Mucosa of rectum (tissue), 2 donors: ENCODE data around the gene SULT2B1.

Experiments used
- H3K27ac ChIP-seq, 2 donors: one replicate each; pipeline ENCODE4 v1.7.0; 2013; ENCODE audit warnings: inconsistent platforms in 2 of 2, low read depth in 2 of 2, low read length in 2 of 2
- H3K27me3 ChIP-seq, 2 donors: one replicate each; pipeline ENCODE4 v1.7.0; 2013; ENCODE audit warnings: low read length in 2 of 2; ENCODE audit not compliant: control insufficient read depth in 2 of 2, insufficient read depth in 2 of 2
- H3K36me3 ChIP-seq, 2 donors: one replicate each; pipeline ENCODE4 v1.7.0; 2013; ENCODE audit warnings: low read length in 2 of 2; ENCODE audit not compliant: control insufficient read depth in 2 of 2, insufficient read depth in 2 of 2
- H3K4me1 ChIP-seq, 2 donors: one replicate each; pipeline ENCODE4 v1.7.0; 2013; ENCODE audit warnings: low read length in 2 of 2, mild to moderate bottlenecking in 1 of 2; ENCODE audit not compliant: control insufficient read depth in 2 of 2, insufficient read depth in 2 of 2
- H3K4me3 ChIP-seq, 2 donors: one replicate each; pipeline ENCODE4 v1.7.0; 2013; ENCODE audit warnings: low read length in 2 of 2
- H3K9ac ChIP-seq, 2 donors: one replicate each; pipeline ENCODE4 v1.7.0; 2013; ENCODE audit warnings: low read length in 2 of 2, low read depth in 1 of 2, mild to moderate bottlenecking in 1 of 2
- H3K9me3 ChIP-seq, 2 donors: one replicate each; pipeline ENCODE4 v1.7.0; 2013; ENCODE audit warnings: low read length in 2 of 2; ENCODE audit not compliant: control insufficient read depth in 2 of 2
- donor health status: healthy.
- donor health status: Normal muscosa, but diverticular disease.

SULT2B1 gene

GRCh38 chr19:48648134-48648533, 96.2 kb downstream of the SULT2B1 start:
- no peak overlapping the region for H3K4me3 ChIP-seq
- no peaks in the 10 kb centered on the region for H3K9me3 ChIP-seq

More at GRCh38 chr19:48648134-48648533, 96.2 kb downstream of the SULT2B1 start:
- Histone ChIP-seq H3K27me3 (peaks cover 0 to 11% of the 10 kb centered on the region in 2 donors), H3K4me1 (peaks cover 8 to 15% of the 10 kb centered on the region in 2 donors), H3K9ac (no peak overlapping the region), H3K36me3 (no peaks in the 10 kb centered on the region), H3K27ac (no peak overlapping the region)
